Loucy (cell line): ENCODE data around the gene TOR1AIP1.

Source experiments
- EZH2phosphoT487 ChIP-seq: fragments of 200-600 bp; IDR thresholded peaks from 2 replicates; pipeline ENCODE4 v1.6.1; 2018; ENCODE audit warnings: antibody characterized with exemption, mild to moderate bottlenecking, moderate library complexity, borderline replicate concordance
- TF ChIP-seq, protein P1 (sequence below): fragments of 200-600 bp; sonication (generic); conservative IDR thresholded peaks from 2 replicates; pipeline ENCODE4 v1.5.1; 2014; ENCODE audit warnings: mild to moderate bottlenecking, antibody characterized with exemption, low read length

DNA sequence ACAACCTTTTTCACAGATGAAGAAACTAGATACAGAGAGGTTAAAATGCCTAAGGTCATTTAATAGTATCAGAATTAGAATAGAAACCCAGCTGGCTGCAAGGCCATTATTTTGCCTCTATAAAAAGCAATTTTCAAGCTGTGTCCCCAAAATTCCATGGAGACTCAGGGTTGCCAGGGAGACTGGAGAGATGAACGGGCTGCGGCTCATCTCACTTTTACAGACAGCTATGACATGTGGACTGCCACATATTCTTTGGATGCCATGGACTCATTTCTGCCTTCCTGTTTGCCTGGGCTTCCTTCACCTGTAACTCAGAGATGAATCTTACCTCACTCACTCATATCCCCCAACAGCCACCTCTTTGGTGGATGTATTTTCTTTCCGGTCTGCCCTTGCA is 21.4 kb upstream of the TOR1AIP1 start:
- TF ChIP-seq, protein P1, sequence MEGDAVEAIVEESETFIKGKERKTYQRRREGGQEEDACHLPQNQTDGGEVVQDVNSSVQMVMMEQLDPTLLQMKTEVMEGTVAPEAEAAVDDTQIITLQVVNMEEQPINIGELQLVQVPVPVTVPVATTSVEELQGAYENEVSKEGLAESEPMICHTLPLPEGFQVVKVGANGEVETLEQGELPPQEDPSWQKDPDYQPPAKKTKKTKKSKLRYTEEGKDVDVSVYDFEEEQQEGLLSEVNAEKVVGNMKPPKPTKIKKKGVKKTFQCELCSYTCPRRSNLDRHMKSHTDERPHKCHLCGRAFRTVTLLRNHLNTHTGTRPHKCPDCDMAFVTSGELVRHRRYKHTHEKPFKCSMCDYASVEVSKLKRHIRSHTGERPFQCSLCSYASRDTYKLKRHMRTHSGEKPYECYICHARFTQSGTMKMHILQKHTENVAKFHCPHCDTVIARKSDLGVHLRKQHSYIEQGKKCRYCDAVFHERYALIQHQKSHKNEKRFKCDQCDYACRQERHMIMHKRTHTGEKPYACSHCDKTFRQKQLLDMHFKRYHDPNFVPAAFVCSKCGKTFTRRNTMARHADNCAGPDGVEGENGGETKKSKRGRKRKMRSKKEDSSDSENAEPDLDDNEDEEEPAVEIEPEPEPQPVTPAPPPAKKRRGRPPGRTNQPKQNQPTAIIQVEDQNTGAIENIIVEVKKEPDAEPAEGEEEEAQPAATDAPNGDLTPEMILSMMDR: no peak
- TF ChIP-seq EZH2phosphoT487: no peak
